ENCODE measurements around the gene CYP3A5. TPM values are rescaled to one million over a fixed set of nuclear protein-coding genes. Genes with fewer than 3 reads are reported as not detected.
"Not testable (repeated sequence)": the region's sequence is repeated elsewhere in the genome, so short reads cannot be mapped to it uniquely, and the experiment has no call there.

Gene CYP3A5
- total and polyA plus RNA-seq, 2 of the 8 experiments (the other 6 are each of a cell fraction or from before 2014, with no cell fraction given), result 0.06 TPM; not detected in 1

DNA sequence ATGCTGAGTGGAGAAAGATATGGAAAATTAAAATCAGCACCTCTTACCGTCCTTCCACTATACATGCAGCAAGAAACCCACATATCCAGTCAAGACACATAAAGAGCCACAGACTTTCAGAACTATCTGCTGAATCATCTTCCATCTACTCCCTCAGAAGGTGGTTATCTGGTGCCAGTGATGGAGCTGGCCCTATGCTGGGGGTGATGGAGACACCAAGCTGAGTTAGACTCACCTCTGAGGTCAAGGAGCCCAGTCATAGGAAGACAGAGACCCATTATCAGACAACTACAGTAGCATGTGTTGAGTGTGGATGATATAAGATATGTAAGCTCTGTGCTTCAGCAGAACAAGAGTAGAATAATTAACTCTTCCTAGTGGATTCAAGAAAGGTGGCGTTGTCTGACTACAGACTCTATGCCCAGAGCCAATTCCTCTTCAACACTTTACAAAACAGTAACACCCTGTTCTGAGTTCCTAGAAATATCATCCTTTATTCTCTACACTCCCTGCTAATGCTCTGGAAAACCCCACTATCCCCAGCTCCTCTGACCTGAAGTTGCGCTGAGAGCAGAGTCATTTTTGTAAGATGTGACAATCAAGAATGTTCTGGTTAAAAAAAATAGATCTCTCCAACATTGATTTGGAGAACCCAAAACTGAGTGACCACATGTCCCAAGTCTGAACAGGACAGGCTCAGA, 14.3 kb downstream of the CYP3A5 start (continued):
- TF ChIP-seq TAF7 (optimal IDR thresholded peaks at IDR 0.05; ENCODE audit: borderline replicate concordance, low read depth, low read length) (no peak), SP4 (IDR thresholded peaks at IDR 0.05; ENCODE audit: low read length) (no peak), SIRT6 (IDR thresholded peaks at IDR 0.05; ENCODE audit: low read length) (no peak), CBX8 (IDR thresholded peaks at IDR 0.05; ENCODE audit: borderline replicate concordance, low read depth, low read length) (no peak), KDM5A (IDR thresholded peaks at IDR 0.05; ENCODE audit: low read length) (no peak), GTF2F1 (IDR thresholded peaks at IDR 0.05; ENCODE audit: borderline replicate concordance, low read depth, low read length) (no peak), RNF2 (IDR thresholded peaks at IDR 0.05; ENCODE audit: borderline replicate concordance, low read depth, low read length, missing control alignments, poor library complexity, severe bottlenecking) (no peak)
- TF ChIP-seq, protein P1, sequence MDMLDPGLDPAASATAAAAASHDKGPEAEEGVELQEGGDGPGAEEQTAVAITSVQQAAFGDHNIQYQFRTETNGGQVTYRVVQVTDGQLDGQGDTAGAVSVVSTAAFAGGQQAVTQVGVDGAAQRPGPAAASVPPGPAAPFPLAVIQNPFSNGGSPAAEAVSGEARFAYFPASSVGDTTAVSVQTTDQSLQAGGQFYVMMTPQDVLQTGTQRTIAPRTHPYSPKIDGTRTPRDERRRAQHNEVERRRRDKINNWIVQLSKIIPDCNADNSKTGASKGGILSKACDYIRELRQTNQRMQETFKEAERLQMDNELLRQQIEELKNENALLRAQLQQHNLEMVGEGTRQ (IDR thresholded peaks at IDR 0.05; ENCODE audit: low read length), result no peak

DNA sequence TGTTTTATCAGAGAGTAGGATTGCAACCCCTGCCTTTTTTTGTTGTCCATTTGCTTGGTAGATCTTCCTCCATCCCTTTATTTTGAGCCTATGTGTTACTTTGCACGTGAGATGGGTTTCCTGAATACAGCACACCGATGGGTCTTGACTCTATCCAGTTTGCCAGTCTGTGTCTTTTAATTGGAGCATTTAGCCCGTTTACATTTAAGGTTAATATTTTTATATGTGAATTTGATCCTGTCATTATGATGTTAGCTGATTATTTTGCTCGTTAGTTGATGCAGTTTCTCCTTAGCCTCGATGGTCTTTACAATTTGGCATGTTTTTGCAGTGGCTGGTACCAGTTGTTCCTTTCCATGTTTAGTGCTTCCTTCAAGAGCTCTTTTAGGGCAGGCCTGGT, 21.9 kb downstream of the CYP3A5 start:
- H3K36me3 ChIP-seq (ENCODE audit: control insufficient read depth in 2 of 4, insufficient read depth in 4 of 4, low read length in 3 of 4); H2BK20ac ChIP-seq (ENCODE audit: low read length); H3K23ac ChIP-seq (ENCODE audit: insufficient read length); CTCF ChIA-PET (ENCODE audit: partially characterized antibody); H3K56ac ChIP-seq (replicated peaks; ENCODE audit: insufficient read length, low read depth, low read length); H3K4me1 ChIP-seq (replicated peaks in 1 of 4; ENCODE audit: control insufficient read depth in 3 of 4, insufficient read depth in 4 of 4, low read length in 3 of 4); DNase-seq (ENCODE audit: low read depth in 1 of 2, low spot score in 2 of 2); H3K4me3 ChIP-seq (ENCODE audit: extremely low read depth in 1 of 4, insufficient read depth in 2 of 4, low read depth in 3 of 4, low read length in 4 of 4); H3K18ac ChIP-seq (ENCODE audit: extremely low read depth, low read length); H3K4me2 ChIP-seq (ENCODE audit: insufficient read depth in 1 of 2, low read depth in 2 of 2, low read length in 2 of 2); H2BK5ac ChIP-seq (ENCODE audit: low read depth, low read length); H2BK15ac ChIP-seq (ENCODE audit: low read length); H2AK5ac ChIP-seq (ENCODE audit: low read depth, low read length); FAIRE-seq; H2BK120ac ChIP-seq (replicated peaks; ENCODE audit: low read depth, low read length); H4K91ac ChIP-seq (replicated peaks; ENCODE audit: insufficient read length, low read length); H2AFZ ChIP-seq (ENCODE audit: low read length); H3K79me2 ChIP-seq (ENCODE audit: control insufficient read depth in 1 of 2, insufficient read depth in 2 of 2, low read length in 2 of 2); H3K27me3 ChIP-seq (replicated peaks in 1 of 4; ENCODE audit: control insufficient read depth in 3 of 4, extremely low read depth in 1 of 4, insufficient read depth in 3 of 4, low read length in 3 of 4); H4K8ac ChIP-seq (ENCODE audit: extremely low read depth, insufficient read depth, low read length); H4K20me1 ChIP-seq (replicated peaks in 1 of 2; ENCODE audit: control insufficient read depth in 1 of 2, insufficient read depth in 2 of 2, low read length in 2 of 2); H3K14ac ChIP-seq (ENCODE audit: insufficient read length); H2BK12ac ChIP-seq (ENCODE audit: low read depth, low read length); H4K5ac ChIP-seq (ENCODE audit: insufficient read length, low read depth, low read length); H3K27ac ChIP-seq (ENCODE audit: low read depth, low read length); H3K4ac ChIP-seq (replicated peaks; ENCODE audit: insufficient read length, low read depth, low read length); H3K23me2 ChIP-seq (ENCODE audit: low read depth, low read length); H3K9ac ChIP-seq (replicated peaks in 1 of 4; ENCODE audit: extremely low read depth in 1 of 4, low read depth in 3 of 4, low read length in 3 of 4); H3K79me1 ChIP-seq (ENCODE audit: low read depth, low read length); POLR2A ChIA-PET (ENCODE audit: partially characterized antibody): not testable (repeated sequence)
- H3K9me3 ChIP-seq (ENCODE audit: insufficient read depth in 2 of 2, low read depth in 1 of 2, low read length in 1 of 2), result peaks cover 8 to 24% of the 10 kb centered on the region in 2 experiments; a peak in 2 of 4 replicates
- WGBS, 2 experiments (ENCODE audit: extremely low coverage in 1 of 2, insufficient coverage in 1 of 2, insufficient read length in 1 of 2, insufficient replicate concordance in 2 of 2, low coverage in 1 of 2, low lambda C conversion rate in 2 of 2, missing lambda C conversion rate in 1 of 2), result 82% methylated on average over 5 of the region's 5 CpGs; no CpG with 5 or more reads in 1 of the 2 experiments

Measured in H1 (cell line).